HG03196 (cell line): ENCODE measurements around the gene TRPV5.

Experiments
- ATAC-seq: cut with Tn5 transposase; IDR thresholded peaks from one replicate; pipeline ENCODE4 v1.9.1; 2021; ENCODE audit not compliant: unreplicated experiment

Gene TRPV5

GRCh38 chr7:142910481-142910880, 23.1 kb downstream of the TRPV5 start:
- no peak for ATAC-seq

GRCh38 chr7:142910031-142910433, 23.5 kb downstream of the TRPV5 start:
- no peak for ATAC-seq

GRCh38 chr7:142908921-142909890, 24.3 kb downstream of the TRPV5 start:
- ATAC-seq = no peak

GRCh38 chr7:142908290-142908689, 25.3 kb downstream of the TRPV5 start:
- no peak for ATAC-seq

- no peak for ATAC-seq
These were observed 26.9 kb downstream of the TRPV5 start for GRCh38 chr7:142906643-142907042.

GRCh38 chr7:142905759-142906158, 27.8 kb downstream of the TRPV5 start:
- ATAC-seq = no peak

GRCh38 chr7:142904128-142904527, 29.4 kb downstream of the TRPV5 start:
- ATAC-seq = no peak

- no peak for ATAC-seq
These were observed 31.9 kb downstream of the TRPV5 start for GRCh38 chr7:142901426-142902259.

GRCh38 chr7:142899661-142900060, 33.9 kb downstream of the TRPV5 start:
- ATAC-seq = no peak

- ATAC-seq = no peak
These were observed 35.0 kb downstream of the TRPV5 start for GRCh38 chr7:142898377-142899170.

- ATAC-seq = no peak
These were observed 35.9 kb downstream of the TRPV5 start for GRCh38 chr7:142897691-142898090.

- no peak for ATAC-seq
These were observed 36.7 kb downstream of the TRPV5 start for GRCh38 chr7:142896741-142897379.

- ATAC-seq = no peak
These were observed 37.4 kb downstream of the TRPV5 start for GRCh38 chr7:142896151-142896550.

- ATAC-seq = no peak
These were observed 38.5 kb downstream of the TRPV5 start for GRCh38 chr7:142894985-142895593.

- no peak for ATAC-seq
These were observed 39.2 kb downstream of the TRPV5 start for GRCh38 chr7:142894112-142894984.

GRCh38 chr7:142892951-142893350, 40.6 kb downstream of the TRPV5 start:
- no peak for ATAC-seq

- ATAC-seq = no peak
These were observed 42.0 kb downstream of the TRPV5 start for GRCh38 chr7:142891490-142892082.

GRCh38 chr7:142890874-142891485, 42.6 kb downstream of the TRPV5 start:
- ATAC-seq = no peak
